Panc1 (cell line): ENCODE measurements around the gene HSD17B7.

ENCODE experiments used
- POLR2AphosphoS5 ChIP-seq: IDR thresholded peaks from 2 replicates; pipeline ENCODE4 v1.6.1; 2012; ENCODE audit warnings: mild to moderate bottlenecking, low read depth, low read length, moderate library complexity
- REST ChIP-seq, 2 experiments: IDR thresholded peaks; 2 replicates each; pipeline ENCODE4 v1.6.1; 2011 to 2012; ENCODE audit warnings: low read depth in 2 of 2, control low read depth in 1 of 2, low read length in 1 of 2, mild to moderate bottlenecking in 1 of 2, moderate library complexity in 1 of 2; ENCODE audit not compliant: insufficient read depth in 1 of 2
- SIN3A ChIP-seq: IDR thresholded peaks from 2 replicates; pipeline ENCODE4 v1.6.1; 2012; ENCODE audit warnings: low read depth, mild to moderate bottlenecking, low read length, moderate library complexity, borderline replicate concordance; ENCODE audit not compliant: insufficient read depth
- TCF7L2 ChIP-seq: IDR thresholded peaks from 2 replicates; pipeline ENCODE4 v1.6.1; 2011; ENCODE audit warnings: mild to moderate bottlenecking, low read depth, low read length, inconsistent platforms
- TF ChIP-seq, protein P1 (sequence below): fragments of 450-650 bp; IDR thresholded peaks from 2 replicates; pipeline ENCODE4 v1.5.1; 2017; ENCODE audit warnings: mild to moderate bottlenecking

DNA sequence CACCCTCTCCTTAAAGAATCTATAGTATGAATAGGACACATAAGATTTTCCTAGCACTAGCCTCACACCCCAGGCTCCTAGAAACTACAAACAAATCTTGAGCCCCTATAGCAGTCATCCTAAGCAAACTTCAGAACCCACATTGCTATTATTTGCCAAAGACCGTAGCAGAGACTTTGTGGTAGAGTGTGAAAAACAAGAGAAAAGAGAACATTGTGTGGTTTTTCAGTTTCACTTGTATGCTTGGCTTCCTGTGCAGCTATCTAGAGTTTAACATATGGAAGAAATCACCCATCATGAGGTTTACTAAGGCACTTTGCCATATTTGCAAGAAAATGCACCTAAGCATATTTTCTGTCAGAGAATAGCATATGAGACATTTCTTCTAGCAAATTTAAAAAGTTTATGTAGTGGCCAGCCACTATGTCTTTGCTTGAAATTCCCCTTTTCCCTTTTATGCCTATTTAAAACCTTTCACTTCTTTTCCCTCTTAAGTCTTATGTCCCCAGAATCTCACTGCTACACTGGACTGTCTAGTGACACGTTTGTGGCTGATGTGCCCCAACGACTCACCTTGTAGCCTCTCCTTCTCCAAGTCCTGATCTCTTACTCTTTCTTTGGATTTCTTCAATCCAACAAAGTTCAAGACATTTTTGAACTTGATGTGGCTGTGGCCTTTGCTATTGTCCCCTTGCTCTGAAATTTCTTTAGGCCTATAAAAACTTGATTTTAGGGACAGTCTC lies 44.8 kb downstream of the HSD17B7 start:
- TF ChIP-seq, protein P1, sequence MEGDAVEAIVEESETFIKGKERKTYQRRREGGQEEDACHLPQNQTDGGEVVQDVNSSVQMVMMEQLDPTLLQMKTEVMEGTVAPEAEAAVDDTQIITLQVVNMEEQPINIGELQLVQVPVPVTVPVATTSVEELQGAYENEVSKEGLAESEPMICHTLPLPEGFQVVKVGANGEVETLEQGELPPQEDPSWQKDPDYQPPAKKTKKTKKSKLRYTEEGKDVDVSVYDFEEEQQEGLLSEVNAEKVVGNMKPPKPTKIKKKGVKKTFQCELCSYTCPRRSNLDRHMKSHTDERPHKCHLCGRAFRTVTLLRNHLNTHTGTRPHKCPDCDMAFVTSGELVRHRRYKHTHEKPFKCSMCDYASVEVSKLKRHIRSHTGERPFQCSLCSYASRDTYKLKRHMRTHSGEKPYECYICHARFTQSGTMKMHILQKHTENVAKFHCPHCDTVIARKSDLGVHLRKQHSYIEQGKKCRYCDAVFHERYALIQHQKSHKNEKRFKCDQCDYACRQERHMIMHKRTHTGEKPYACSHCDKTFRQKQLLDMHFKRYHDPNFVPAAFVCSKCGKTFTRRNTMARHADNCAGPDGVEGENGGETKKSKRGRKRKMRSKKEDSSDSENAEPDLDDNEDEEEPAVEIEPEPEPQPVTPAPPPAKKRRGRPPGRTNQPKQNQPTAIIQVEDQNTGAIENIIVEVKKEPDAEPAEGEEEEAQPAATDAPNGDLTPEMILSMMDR, result no peak
- no peak for TF ChIP-seq POLR2AphosphoS5
- no peak for TF ChIP-seq REST (IDR thresholded peaks at IDR 0.05; ENCODE audit: insufficient read depth in 1 of 2, low read depth in 2 of 2, low read length in 1 of 2)
- TF ChIP-seq TCF7L2, result no peak
- no peak for TF ChIP-seq SIN3A
